RKO (cell line): ENCODE results near the gene TUBA3E.
"Not testable (repeated sequence)": the region's sequence is repeated elsewhere in the genome, so short reads cannot be mapped to it uniquely, and the experiment has no call there.

Experiments
- DNase-seq: peaks from one replicate; pipeline ENCODE4 v3.0.0-alpha.2; 2016; ENCODE audit warnings: low spot score

The TUBA3E gene

DNA sequence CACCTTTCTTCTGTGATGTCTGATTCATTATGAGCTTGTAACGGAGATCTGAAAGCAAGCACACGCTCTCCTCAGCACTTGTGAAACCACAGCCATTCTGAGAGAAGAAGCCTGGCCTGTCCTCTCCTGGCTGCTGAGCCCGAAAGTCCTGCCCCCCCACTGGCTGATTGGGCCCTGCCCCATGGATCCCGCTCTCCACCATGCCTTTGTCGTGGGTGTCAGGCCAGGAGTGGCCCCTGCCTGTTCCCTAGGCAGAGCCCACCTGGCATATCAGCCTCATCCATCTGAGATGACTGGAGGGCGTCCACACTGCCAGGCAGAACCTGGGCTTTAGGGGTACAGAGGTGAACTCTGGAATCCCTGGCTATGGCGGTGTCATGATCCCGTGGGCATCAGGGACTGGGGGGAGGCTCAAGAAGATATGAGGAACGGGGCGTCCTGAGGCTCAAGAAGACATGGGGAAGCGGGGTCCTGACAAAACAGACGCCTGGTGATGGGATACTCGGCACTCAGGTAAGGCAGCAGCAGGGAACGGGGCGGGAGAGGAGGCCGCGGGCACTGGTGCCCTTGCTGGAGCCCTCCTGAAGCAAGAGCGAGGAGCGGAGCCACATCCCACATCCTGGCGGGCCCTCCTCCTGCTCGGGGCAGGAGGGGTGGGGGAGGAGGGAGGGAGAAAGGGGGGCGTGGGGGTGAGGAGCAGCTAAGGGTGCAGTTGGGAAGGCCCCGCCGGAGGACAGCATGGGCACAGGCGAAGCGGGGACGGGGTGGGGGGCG lies 54.8 kb downstream of the TUBA3E start:
- DNase-seq: not testable (repeated sequence)

DNA sequence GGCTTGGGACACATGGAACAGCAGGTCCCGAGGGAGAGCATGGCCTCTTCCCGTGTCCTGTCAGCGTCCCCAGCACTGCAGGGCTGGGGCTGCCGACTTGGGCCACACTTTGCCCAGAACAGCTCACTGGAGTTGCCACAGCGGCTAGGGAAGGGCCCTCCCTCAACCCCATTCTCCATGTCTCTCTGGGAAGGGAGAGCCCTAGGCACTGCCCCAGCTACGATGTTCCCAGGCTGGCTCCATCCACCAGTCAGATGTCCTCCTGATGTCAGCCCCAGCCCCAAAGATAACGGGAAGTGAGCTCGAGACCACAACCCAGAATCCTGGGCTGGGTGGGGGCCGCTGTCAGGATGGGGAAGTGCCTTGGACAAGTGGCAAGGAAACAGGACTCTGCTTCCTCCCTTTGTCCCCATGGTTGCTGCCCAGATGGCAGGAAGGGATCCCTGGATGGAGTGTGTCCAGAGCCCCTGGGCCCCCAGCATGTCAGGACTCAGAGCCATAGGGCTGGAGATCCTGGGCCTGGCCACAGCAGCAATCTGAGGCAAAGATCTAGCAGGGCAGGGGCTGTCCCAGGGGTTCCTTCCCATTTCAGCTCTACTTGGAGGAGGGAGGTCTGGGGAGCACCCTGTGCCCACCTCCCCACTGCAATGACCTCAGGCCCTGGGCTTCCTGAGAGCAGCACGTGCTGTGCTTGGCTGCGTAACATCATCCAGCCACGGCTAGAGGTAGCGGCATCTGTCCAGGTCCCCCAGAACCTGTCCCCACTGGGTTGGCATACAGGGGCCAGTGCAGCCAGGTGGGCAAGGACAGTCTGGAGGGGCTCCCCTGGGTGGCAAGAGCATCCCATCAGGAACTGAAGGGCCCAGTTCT lies 55.6 kb downstream of the TUBA3E start:
- not testable (repeated sequence) for DNase-seq
